H1 (cell line): Measurements from ENCODE around the gene GAMT. TPM values are rescaled to one million over a fixed set of nuclear protein-coding genes. Genes with fewer than 3 reads are reported as not detected.

Experiments used
- CTCF ChIA-PET: fragments of 300-600 bp; sonication (Branson Sonifier 250); formaldehyde crosslinking; loops from one replicate; lab custom pipeline; 2021; ENCODE audit not compliant: partially characterized antibody; lab: Charles Lee
- POLR2A ChIA-PET: fragments of 300-600 bp; sonication (Branson Sonifier 250); formaldehyde crosslinking; loops from one replicate; lab custom pipeline; 2021; ENCODE audit warnings: inconsistent platforms; ENCODE audit not compliant: partially characterized antibody; lab: Charles Lee
- DNase-seq, 2 experiments: peaks; one replicate each; pipeline versions ENCODE4 v3.0.0 to v3.0.0-alpha.2; 2010 to 2022; ENCODE audit warnings: low spot score in 2 of 2, low read depth in 1 of 2, mixed read lengths in 1 of 2
- FAIRE-seq: peaks from 2 replicates; lab custom pipeline; 2011; peaks lifted over from hg19 to GRCh38; lab: Jason Lieb, UNC
- H2AFZ ChIP-seq: 2 replicates; pipeline ENCODE4 v1.8.1; 2012; ENCODE audit warnings: low read length, inconsistent platforms
- H2AK5ac ChIP-seq: 2 replicates; pipeline ENCODE4 v1.6.1; 2013; ENCODE audit warnings: low read depth, low read length
- H2BK120ac ChIP-seq: replicated peaks from 2 replicates; pipeline ENCODE3; 2013; ENCODE audit warnings: low read depth, low read length, inconsistent platforms
- H2BK12ac ChIP-seq: 2 replicates; pipeline ENCODE4 v1.6.1; 2013; ENCODE audit warnings: low read depth, low read length
- H2BK15ac ChIP-seq: 2 replicates; pipeline ENCODE4 v1.6.1; 2013; ENCODE audit warnings: low read length
- H2BK20ac ChIP-seq: 2 replicates; pipeline ENCODE4 v1.6.1; 2013; ENCODE audit warnings: low read length
- H2BK5ac ChIP-seq: 2 replicates; pipeline ENCODE4 v1.6.1; 2013; ENCODE audit warnings: low read depth, low read length
- H3K14ac ChIP-seq: 2 replicates; pipeline ENCODE4 v1.6.1; 2013; ENCODE audit warnings: inconsistent platforms; ENCODE audit not compliant: insufficient read length
- H3K18ac ChIP-seq: 2 replicates; pipeline ENCODE4 v1.6.1; 2013; ENCODE audit warnings: low read length; ENCODE audit errors: extremely low read depth
- H3K23ac ChIP-seq: 2 replicates; pipeline ENCODE4 v1.6.1; 2013; ENCODE audit warnings: inconsistent platforms; ENCODE audit not compliant: insufficient read length
- H3K23me2 ChIP-seq: 2 replicates; pipeline ENCODE4 v1.6.1; 2013; ENCODE audit warnings: low read depth, low read length
- H3K27ac ChIP-seq: 2 replicates; pipeline ENCODE4 v1.6.1; 2011; ENCODE audit warnings: low read depth, low read length, inconsistent platforms
- H3K27me3 ChIP-seq, 4 experiments: replicated peaks in 1 of 4; 1 replicate in 1 of 4; 2 replicates in 3 of 4; pipeline versions ENCODE4 v1.6.1 to v1.8.1; 2011 to 2013; ENCODE audit warnings: low read length in 3 of 4, mild to moderate bottlenecking in 3 of 4, inconsistent platforms in 2 of 4, mixed read lengths in 2 of 4, moderate library complexity in 1 of 4; ENCODE audit not compliant: control insufficient read depth in 3 of 4, insufficient read depth in 3 of 4; ENCODE audit errors: extremely low read depth in 1 of 4
- H3K36me3 ChIP-seq, 4 experiments: 2 replicates each; pipeline versions ENCODE4 v1.6.1 to v1.8.1; 2011 to 2013; ENCODE audit warnings: mild to moderate bottlenecking in 4 of 4, low read length in 3 of 4, moderate library complexity in 2 of 4, control low read depth in 1 of 4, inconsistent platforms in 1 of 4; ENCODE audit not compliant: insufficient read depth in 4 of 4, control insufficient read depth in 2 of 4
- H3K4ac ChIP-seq: replicated peaks from 2 replicates; pipeline ENCODE3; 2013; ENCODE audit warnings: low read length, low read depth, mixed read lengths, inconsistent platforms; ENCODE audit not compliant: insufficient read length
- H3K4me1 ChIP-seq, 4 experiments: replicated peaks in 1 of 4; 1 replicate in 1 of 4; 2 replicates in 3 of 4; pipeline versions ENCODE4 v1.6.1 to v1.8.1; 2011 to 2013; ENCODE audit warnings: low read length in 3 of 4, inconsistent platforms in 2 of 4, mixed read lengths in 1 of 4; ENCODE audit not compliant: insufficient read depth in 4 of 4, control insufficient read depth in 3 of 4
- H3K4me2 ChIP-seq, 2 experiments: 2 replicates each; pipeline versions ENCODE4 v1.6.1 to v1.8.1; 2011 to 2013; ENCODE audit warnings: low read depth in 2 of 2, low read length in 2 of 2, control low read depth in 1 of 2, inconsistent platforms in 1 of 2, mild to moderate bottlenecking in 1 of 2; ENCODE audit not compliant: insufficient read depth in 1 of 2
- H3K4me3 ChIP-seq, 4 experiments: fragments of 200-600, 300-600 bp in 1 of 4; sonication (generic), shearing (Covaris generic), sonication (Bioruptor Twin) in 1 of 4; 2 replicates each; pipeline versions ENCODE4 v1.5.1 to v1.8.1; 2011 to 2016; ENCODE audit warnings: low read length in 4 of 4, low read depth in 3 of 4, control low read depth in 2 of 4, inconsistent platforms in 2 of 4, mild to moderate bottlenecking in 2 of 4, mixed read lengths in 1 of 4, moderate library complexity in 1 of 4; ENCODE audit not compliant: insufficient read depth in 2 of 4; ENCODE audit errors: extremely low read depth in 1 of 4
- H3K56ac ChIP-seq: replicated peaks from 2 replicates; pipeline ENCODE3; 2013; ENCODE audit warnings: low read depth, mild to moderate bottlenecking, mixed read lengths, low read length, inconsistent platforms; ENCODE audit not compliant: insufficient read length
- H3K79me1 ChIP-seq: 2 replicates; pipeline ENCODE4 v1.6.1; 2013; ENCODE audit warnings: low read depth, low read length, control low read depth
- H3K79me2 ChIP-seq, 2 experiments: 2 replicates each; pipeline versions ENCODE4 v1.6.1 to v1.8.1; 2012 to 2013; ENCODE audit warnings: low read length in 2 of 2, mild to moderate bottlenecking in 2 of 2, inconsistent platforms in 1 of 2; ENCODE audit not compliant: insufficient read depth in 2 of 2, control insufficient read depth in 1 of 2
- H3K9ac ChIP-seq, 4 experiments: replicated peaks in 1 of 4; 1 replicate in 1 of 4; 2 replicates in 3 of 4; pipeline versions ENCODE4 v1.6.1 to v1.8.1; 2011 to 2013; ENCODE audit warnings: low read depth in 3 of 4, low read length in 3 of 4, control low read depth in 2 of 4, mild to moderate bottlenecking in 2 of 4, moderate library complexity in 2 of 4, inconsistent platforms in 1 of 4; ENCODE audit errors: extremely low read depth in 1 of 4
- H3K9me3 ChIP-seq, 2 experiments: 2 replicates each; pipeline versions ENCODE4 v1.6.1 to v1.8.1; 2012 to 2013; ENCODE audit warnings: mild to moderate bottlenecking in 2 of 2, moderate library complexity in 2 of 2, control low read depth in 1 of 2, inconsistent platforms in 1 of 2, low read depth in 1 of 2, low read length in 1 of 2, mixed read lengths in 1 of 2; ENCODE audit not compliant: insufficient read depth in 2 of 2
- H4K20me1 ChIP-seq, 2 experiments: replicated peaks in 1 of 2; 2 replicates each; pipeline versions ENCODE3 to v1.8.1; 2011 to 2013; ENCODE audit warnings: inconsistent platforms in 2 of 2, low read length in 2 of 2, mild to moderate bottlenecking in 1 of 2; ENCODE audit not compliant: insufficient read depth in 2 of 2, control insufficient read depth in 1 of 2
- H4K5ac ChIP-seq: 2 replicates; pipeline ENCODE4 v1.6.1; 2013; ENCODE audit warnings: low read length, low read depth, mixed read lengths, inconsistent platforms; ENCODE audit not compliant: insufficient read length
- H4K8ac ChIP-seq: 2 replicates; pipeline ENCODE4 v1.8.0; 2013; ENCODE audit warnings: mild to moderate bottlenecking, moderate library complexity, low read length, inconsistent platforms; ENCODE audit not compliant: insufficient read depth; ENCODE audit errors: extremely low read depth
- H4K91ac ChIP-seq: replicated peaks from 2 replicates; pipeline ENCODE3; 2013; ENCODE audit warnings: low read length, mixed read lengths, inconsistent platforms; ENCODE audit not compliant: insufficient read length
- ASH2L ChIP-seq: fragments of 200-600, 300-600 bp; sonication (generic); IDR thresholded peaks from one replicate; pipeline ENCODE4 v1.7.1; 2017; ENCODE audit warnings: low read length
- BRCA1 ChIP-seq: IDR thresholded peaks from 2 replicates; pipeline ENCODE4 v1.6.1; 2012; ENCODE audit warnings: low read depth, low read length, improper control_type of control experiment
- CREB1 ChIP-seq: IDR thresholded peaks from 2 replicates; pipeline ENCODE4 v1.6.1; 2012; ENCODE audit warnings: inconsistent platforms
- GABPA ChIP-seq: IDR thresholded peaks from 2 replicates; pipeline ENCODE4 v1.6.1; 2011; ENCODE audit warnings: mild to moderate bottlenecking, low read length, moderate library complexity, borderline replicate concordance; ENCODE audit not compliant: insufficient read depth
- GTF2F1 ChIP-seq: IDR thresholded peaks from 2 replicates; pipeline ENCODE4 v1.6.1; 2012; ENCODE audit warnings: low read depth, low read length, improper control_type of control experiment, borderline replicate concordance
- KDM5A ChIP-seq: fragments of 200-600 bp; IDR thresholded peaks from 2 replicates; pipeline ENCODE4 v1.7.1; 2012; ENCODE audit warnings: mild to moderate bottlenecking, low read length, inconsistent platforms, mixed read lengths
- MAX ChIP-seq: IDR thresholded peaks from 2 replicates; pipeline ENCODE4 v1.6.1; 2012; ENCODE audit warnings: inconsistent platforms
- RBBP5 ChIP-seq: IDR thresholded peaks from 2 replicates; pipeline ENCODE4 v1.7.1; 2012; ENCODE audit warnings: low read depth, mild to moderate bottlenecking, inconsistent platforms, low read length, moderate library complexity, borderline replicate concordance
- RNF2 ChIP-seq: fragments of 200-900, 300-1000 bp; sonication (generic); IDR thresholded peaks from 2 replicates; pipeline ENCODE4 v1.7.1; 2016; ENCODE audit warnings: borderline replicate concordance, low read depth, mild to moderate bottlenecking, antibody characterized with exemption, low read length; ENCODE audit not compliant: poor library complexity, severe bottlenecking; ENCODE audit errors: missing control alignments
- SP4 ChIP-seq: IDR thresholded peaks from 2 replicates; pipeline ENCODE4 v1.6.1; 2012; ENCODE audit warnings: low read length, inconsistent platforms
- TEAD4 ChIP-seq: IDR thresholded peaks from 2 replicates; pipeline ENCODE4 v1.6.1; 2012; ENCODE audit warnings: low read depth, low read length, inconsistent platforms, mixed read lengths
- WGBS, 2 experiments: shearing (Covaris generic) in 1 of 2; methylation state at CpG; one replicate each; pipeline versions ENCODE4 v1.1.6 to v1.1.7; 2013 to 2015; ENCODE audit warnings: low lambda C conversion rate in 2 of 2, mixed read lengths in 2 of 2, inconsistent platforms in 1 of 2, low coverage in 1 of 2, missing lambda C conversion rate in 1 of 2; ENCODE audit not compliant: insufficient replicate concordance in 2 of 2, insufficient coverage in 1 of 2, insufficient read length in 1 of 2; ENCODE audit errors: extremely low coverage in 1 of 2, missing lambda C conversion rate in 1 of 2; 5-methylcytosine and 5-hydroxymethylcytosine counted together
- polyA plus RNA-seq, 7 experiments: library from polyadenylated mRNA; depleted of rRNA in 3 of 7; stranded (reverse) in 5 of 7; unstranded in 2 of 7; fragments of >200 nt in 5 of 7; fragments of 200-250 nt in 2 of 7; gene quantifications; 1 replicate in 5 of 7; 2 replicates in 1 of 7; 4 replicates in 1 of 7; pipeline versions ENCODE4 v1.2.1 to v1.2.3, GENCODE V29; 2011 to 2013; ENCODE audit warnings: missing spikeins in 2 of 7, mixed read lengths in 2 of 7
- total RNA-seq: library from RNA; stranded (reverse); fragmentation: NEBNext Ultra II Directional; extraction: Animal tissue kit (Norgen Biotek cat#: 25700); gene quantifications from 2 replicates; pipeline ENCODE4 v1.2.1, GENCODE V29; 2021

Gene GAMT
- total and polyA plus RNA-seq, 2 of the 8 experiments (the other 6 are each of a cell fraction or from before 2014, with no cell fraction given), result 17.2 to 35.6 TPM

- Histone ChIP-seq H3K4me1 (no peaks in the 10 kb centered on the region), H2AFZ (no peak overlapping the region), H4K5ac (no peak overlapping the region), H4K8ac (peak overlapping the region; percentile 4; the same call in 1 of the 2 replicates), H3K9ac (no peak overlapping the region), H3K4me3 (no peak overlapping the region), H3K23ac (no peak overlapping the region), H3K23me2 (no peaks in the 10 kb centered on the region), H3K14ac (no peak overlapping the region), H3K9me3 (no peaks in the 10 kb centered on the region), H3K36me3 (peaks cover 22 to 62% (median 47%) of the 10 kb centered on the region in 4 experiments), H2AK5ac (no peak overlapping the region), H3K27me3 (no peaks in the 10 kb centered on the region), H3K56ac (no peak overlapping the region), H2BK12ac (no peak overlapping the region), H2BK20ac (no peak overlapping the region), H3K27ac (no peak overlapping the region), H2BK5ac (no peak overlapping the region), H2BK120ac (no peak overlapping the region), H3K79me2 (no peaks in the 10 kb centered on the region; a peak in 1 of 4 replicates), H4K91ac (no peak overlapping the region), H3K18ac (no peak overlapping the region), H3K4me2 (no peak overlapping the region), H2BK15ac (no peak overlapping the region), H4K20me1 (peaks cover 0 to 14% of the 10 kb centered on the region in 2 experiments), H3K79me1 (peaks cover 4% of the 10 kb centered on the region; the same call in 1 of the 2 replicates), H3K4ac (no peak overlapping the region)
- ChIA-PET CTCF (interaction anchor here (0.7 to 1.3 kb wide), 4 partner anchors 8 to 144 kb away, joined by 3 to 4 read pairs (median 3); no protein-coding TSS in a partner anchor), POLR2A (interaction anchor here (0.9 to 1.0 kb wide), 2 partner anchors 31 to 98 kb away, joined by 3 to 4 read pairs; partner anchors contain the start of gene CIRBP)
- 96% methylated on average over 35 of the region's 35 CpGs; no CpG with 5 or more reads in 1 of the 2 experiments for WGBS, 2 experiments
- FAIRE-seq (no peak), DNase-seq (no peak)
- no peak for TF ChIP-seq TEAD4
- TF ChIP-seq ASH2L, result no peak
- no peak for TF ChIP-seq BRCA1
- TF ChIP-seq RNF2, result no peak
- TF ChIP-seq KDM5A, result no peak
- no peak for TF ChIP-seq SP4
- no peak for TF ChIP-seq MAX
- TF ChIP-seq GTF2F1, result no peak
- TF ChIP-seq RBBP5, result no peak
- no peak for TF ChIP-seq CREB1
- TF ChIP-seq GABPA, result no peak
These were observed 34.2 kb downstream of the GAMT start for GRCh38 chr19:1366899-1367870.
